ENCODE data around the gene REXO5.

The REXO5 gene

GRCh38 chr16:20889625-20890275 lies 83.4 kb downstream of the REXO5 start:
- H3K27ac ChIP-seq (ENCODE audit: low read depth, low read length): peak overlapping the region; percentile 51; the same call in 1 of the 2 replicates
- no peak overlapping the region for H3K9ac ChIP-seq (ENCODE audit: low read depth, low read length)
- WGBS: 95% methylated on average over 3 of the region's 4 CpGs
- H3K9me3 ChIP-seq (ENCODE audit: insufficient read depth, low read depth, low read length): no peaks in the 10 kb centered on the region
- H3K36me3 ChIP-seq (ENCODE audit: insufficient read depth, low read length): peaks cover 18% of the 10 kb centered on the region
- H3K4me1 ChIP-seq (ENCODE audit: insufficient read depth, low read length): peaks cover 15% of the 10 kb centered on the region
- H3K27me3 ChIP-seq (ENCODE audit: insufficient read depth, low read length): no peaks in the 10 kb centered on the region
- H3K4me3 ChIP-seq (ENCODE audit: low read length): no peak overlapping the region

- H3K4me1 ChIP-seq (ENCODE audit: insufficient read depth, low read length): peaks cover 29% of the 10 kb centered on the region
- H3K36me3 ChIP-seq (ENCODE audit: insufficient read depth, low read length): peaks cover 40% of the 10 kb centered on the region
- WGBS: 98% methylated on average over 2 of the region's 2 CpGs
Observed at GRCh38 chr16:20894388-20894787, 88.1 kb downstream of the REXO5 start.

GRCh38 chr16:20897253-20897897 lies 91.0 kb downstream of the REXO5 start:
- Histone ChIP-seq H3K4me3 (ENCODE audit: low read length) (no peak overlapping the region), H3K27me3 (ENCODE audit: insufficient read depth, low read length) (no peaks in the 10 kb centered on the region), H3K9me3 (ENCODE audit: insufficient read depth, low read depth, low read length) (no peaks in the 10 kb centered on the region), H3K36me3 (ENCODE audit: insufficient read depth, low read length) (peaks cover 30% of the 10 kb centered on the region), H3K9ac (ENCODE audit: low read depth, low read length) (no peak overlapping the region), H3K4me1 (ENCODE audit: insufficient read depth, low read length) (peaks cover 22% of the 10 kb centered on the region), H3K27ac (ENCODE audit: low read depth, low read length) (no peak overlapping the region)
- 95% methylated on average over 3 of the region's 4 CpGs for WGBS

More at GRCh38 chr16:20894388-20894787, 88.1 kb downstream of the REXO5 start:
- no peaks in the 10 kb centered on the region for H3K27me3 ChIP-seq (ENCODE audit: insufficient read depth, low read length)
- H3K9ac ChIP-seq (ENCODE audit: low read depth, low read length): no peak overlapping the region
- H3K27ac ChIP-seq (ENCODE audit: low read depth, low read length): no peak overlapping the region
- no peaks in the 10 kb centered on the region for H3K9me3 ChIP-seq (ENCODE audit: insufficient read depth, low read depth, low read length)
- no peak overlapping the region for H3K4me3 ChIP-seq (ENCODE audit: low read length)

- WGBS: 75% methylated on average over 3 of the region's 3 CpGs
- no peak overlapping the region for H3K27ac ChIP-seq (ENCODE audit: low read depth, low read length)
Observed at GRCh38 chr16:20897922-20898321, 91.6 kb downstream of the REXO5 start.

GRCh38 chr16:20899071-20899470 lies 92.7 kb downstream of the REXO5 start:
- peaks cover 22% of the 10 kb centered on the region for H3K4me1 ChIP-seq (ENCODE audit: insufficient read depth, low read length)
- WGBS: 58% methylated on average over 5 of the region's 5 CpGs
- H3K9ac ChIP-seq (ENCODE audit: low read depth, low read length): peak overlapping the region; percentile 80; the same call in 1 of the 2 replicates
- H3K27ac ChIP-seq (ENCODE audit: low read depth, low read length): no peak overlapping the region
- peaks cover 28% of the 10 kb centered on the region for H3K36me3 ChIP-seq (ENCODE audit: insufficient read depth, low read length)
- H3K27me3 ChIP-seq (ENCODE audit: insufficient read depth, low read length): no peaks in the 10 kb centered on the region
- no peaks in the 10 kb centered on the region for H3K9me3 ChIP-seq (ENCODE audit: insufficient read depth, low read depth, low read length)
- peak overlapping the region; percentile 91 for H3K4me3 ChIP-seq (ENCODE audit: low read length)

More at GRCh38 chr16:20897922-20898321, 91.6 kb downstream of the REXO5 start:
- H3K27me3 ChIP-seq (ENCODE audit: insufficient read depth, low read length): no peaks in the 10 kb centered on the region
- H3K4me1 ChIP-seq (ENCODE audit: insufficient read depth, low read length): peaks cover 22% of the 10 kb centered on the region
- H3K4me3 ChIP-seq (ENCODE audit: low read length): no peak overlapping the region
- no peak overlapping the region for H3K9ac ChIP-seq (ENCODE audit: low read depth, low read length)
- H3K9me3 ChIP-seq (ENCODE audit: insufficient read depth, low read depth, low read length): no peaks in the 10 kb centered on the region
- H3K36me3 ChIP-seq (ENCODE audit: insufficient read depth, low read length): peaks cover 31% of the 10 kb centered on the region

All from HUES64 (cell line).